Activated gamma-delta T cell treated with Interleukin-2 at 50 U/mL for 16 hours (primary cell): ENCODE results near the gene SRSF4.
"Not testable (repeated sequence)": the region's sequence is repeated elsewhere in the genome, so short reads cannot be mapped to it uniquely, and the experiment has no call there.

Source experiments
- DNase-seq: peaks from one replicate; pipeline ENCODE4 v3.0.0-alpha.2; 2020

SRSF4 gene

GRCh38 chr1:29181413-29182225, at the start of gene SRSF4:
TSS of gene SRSF4 (minus strand) at chr1:29181900. CDS start at chr1:29181752, 148 bp downstream.
- peak; percentile 99 for DNase-seq

GRCh38 chr1:29230553-29231378, 49.1 kb upstream of the SRSF4 start, which contains the start of gene MECR:
TSS of gene MECR (minus strand) at chr1:29230934. CDS start at chr1:29230906, 28 bp downstream.
- DNase-seq = peak; percentile 93

- no peak for DNase-seq
Observed at GRCh38 chr1:29230204-29230552, 48.5 kb upstream of the SRSF4 start.

GRCh38 chr1:29227511-29227910, 45.8 kb upstream of the SRSF4 start:
- DNase-seq = no peak

GRCh38 chr1:29225361-29225760, 43.7 kb upstream of the SRSF4 start:
- DNase-seq = no peak

- no peak for DNase-seq
Observed at GRCh38 chr1:29224356-29224837, 42.7 kb upstream of the SRSF4 start.

GRCh38 chr1:29223521-29223920, 41.8 kb upstream of the SRSF4 start:
- DNase-seq = no peak

GRCh38 chr1:29222686-29223085, 41.0 kb upstream of the SRSF4 start:
- DNase-seq = no peak

GRCh38 chr1:29222260-29222659, 40.6 kb upstream of the SRSF4 start:
- DNase-seq = not testable (repeated sequence)

- DNase-seq = no peak
Observed at GRCh38 chr1:29221296-29221695, 39.6 kb upstream of the SRSF4 start.

- DNase-seq = no peak
Observed at GRCh38 chr1:29218223-29218622, 36.5 kb upstream of the SRSF4 start.

GRCh38 chr1:29217633-29218032, 35.9 kb upstream of the SRSF4 start:
- no peak for DNase-seq

GRCh38 chr1:29213055-29213454, 31.4 kb upstream of the SRSF4 start:
- DNase-seq = no peak

GRCh38 chr1:29211086-29212030, 29.7 kb upstream of the SRSF4 start:
- no peak for DNase-seq

- no peak for DNase-seq
Observed at GRCh38 chr1:29210278-29211085, 28.8 kb upstream of the SRSF4 start.

- DNase-seq = no peak
Observed at GRCh38 chr1:29209173-29209572, 27.5 kb upstream of the SRSF4 start.

- no peak for DNase-seq
Observed at GRCh38 chr1:29208442-29208841, 26.7 kb upstream of the SRSF4 start.

- peak; percentile 94 for DNase-seq
Observed at GRCh38 chr1:29202584-29203340, 21.1 kb upstream of the SRSF4 start.

- DNase-seq = no peak
Observed at GRCh38 chr1:29202053-29202452, 20.4 kb upstream of the SRSF4 start.

GRCh38 chr1:29201595-29202051, 19.9 kb upstream of the SRSF4 start:
- DNase-seq = no peak
